Common myeloid progenitor, CD34-positive (primary cell): ENCODE results near the gene APOA5.

ENCODE experiments used
- CTCF ChIA-PET: fragments of 350-600 bp; sonication (Branson Sonifier 250); formaldehyde crosslinking; loops from one replicate; lab custom pipeline; 2021; ENCODE audit warnings: antibody characterized with exemption; lab: Charles Lee
- POLR2A ChIA-PET: fragments of 350-600 bp; sonication (Branson Sonifier 250); formaldehyde crosslinking; loops from one replicate; lab custom pipeline; 2021; ENCODE audit warnings: antibody characterized with exemption; lab: Charles Lee
- DNase-seq, 3 donors: peaks; one replicate each; pipeline versions ENCODE4 v3.0.0 to v3.0.0-alpha.2; 2013
- H3K27ac ChIP-seq, 2 experiments: 1 replicate in 1 of 2; 2 replicates in 1 of 2; pipeline ENCODE4 v1.7.0; 2013; ENCODE audit warnings: inconsistent platforms in 2 of 2, low read length in 2 of 2, mild to moderate bottlenecking in 2 of 2, low read depth in 1 of 2, moderate library complexity in 1 of 2; ENCODE audit not compliant: severe bottlenecking in 2 of 2, insufficient read depth in 1 of 2, poor library complexity in 1 of 2
- H3K27me3 ChIP-seq, 5 experiments: replicated peaks in 2 of 5; 1 replicate in 3 of 5; 2 replicates in 2 of 5; pipeline versions ENCODE4 v1.6.1 to v1.7.0; 2013; ENCODE audit warnings: low read length in 4 of 5, mild to moderate bottlenecking in 2 of 5, moderate library complexity in 2 of 5, inconsistent platforms in 1 of 5; ENCODE audit not compliant: insufficient read depth in 5 of 5, control insufficient read depth in 4 of 5
- H3K36me3 ChIP-seq, 4 experiments: 1 replicate in 2 of 4; 2 replicates in 2 of 4; pipeline versions ENCODE4 v1.6.1 to v1.7.0; 2013; ENCODE audit warnings: low read length in 3 of 4, control low read depth in 1 of 4, mild to moderate bottlenecking in 1 of 4; ENCODE audit not compliant: control insufficient read depth in 4 of 4, insufficient read depth in 4 of 4
- H3K4me1 ChIP-seq, 4 experiments: 1 replicate in 3 of 4; 2 replicates in 1 of 4; pipeline versions ENCODE4 v1.6.1 to v1.7.1; 2013; ENCODE audit warnings: low read length in 3 of 4, mild to moderate bottlenecking in 3 of 4, control low read depth in 1 of 4, inconsistent platforms in 1 of 4, moderate library complexity in 1 of 4; ENCODE audit not compliant: control insufficient read depth in 4 of 4, insufficient read depth in 4 of 4; ENCODE audit errors: control extremely low read depth in 1 of 4
- H3K4me3 ChIP-seq, 7 experiments: 1 replicate in 4 of 7; 2 replicates in 3 of 7; pipeline versions ENCODE4 v1.5.1 to v1.7.0; 2013; ENCODE audit warnings: mild to moderate bottlenecking in 7 of 7, low read length in 6 of 7, moderate library complexity in 6 of 7, inconsistent platforms in 2 of 7, low read depth in 2 of 7, control low read depth in 1 of 7; ENCODE audit not compliant: insufficient read depth in 4 of 7, control insufficient read depth in 1 of 7; ENCODE audit errors: extremely low read depth in 1 of 7
- H3K9me3 ChIP-seq, 5 experiments: 1 replicate in 4 of 5; 2 replicates in 1 of 5; pipeline versions ENCODE4 v1.6.1 to v1.7.1; 2013; ENCODE audit warnings: low read length in 4 of 5, mild to moderate bottlenecking in 2 of 5, inconsistent platforms in 1 of 5, low read depth in 1 of 5, moderate library complexity in 1 of 5; ENCODE audit not compliant: control insufficient read depth in 4 of 5, insufficient read depth in 2 of 5; ENCODE audit errors: control extremely low read depth in 1 of 5
- WGBS: methylation state at CpG from one replicate; pipeline ENCODE4 v1.1.5; 2013; ENCODE audit not compliant: insufficient coverage; 5-methylcytosine and 5-hydroxymethylcytosine counted together

The APOA5 gene

DNA sequence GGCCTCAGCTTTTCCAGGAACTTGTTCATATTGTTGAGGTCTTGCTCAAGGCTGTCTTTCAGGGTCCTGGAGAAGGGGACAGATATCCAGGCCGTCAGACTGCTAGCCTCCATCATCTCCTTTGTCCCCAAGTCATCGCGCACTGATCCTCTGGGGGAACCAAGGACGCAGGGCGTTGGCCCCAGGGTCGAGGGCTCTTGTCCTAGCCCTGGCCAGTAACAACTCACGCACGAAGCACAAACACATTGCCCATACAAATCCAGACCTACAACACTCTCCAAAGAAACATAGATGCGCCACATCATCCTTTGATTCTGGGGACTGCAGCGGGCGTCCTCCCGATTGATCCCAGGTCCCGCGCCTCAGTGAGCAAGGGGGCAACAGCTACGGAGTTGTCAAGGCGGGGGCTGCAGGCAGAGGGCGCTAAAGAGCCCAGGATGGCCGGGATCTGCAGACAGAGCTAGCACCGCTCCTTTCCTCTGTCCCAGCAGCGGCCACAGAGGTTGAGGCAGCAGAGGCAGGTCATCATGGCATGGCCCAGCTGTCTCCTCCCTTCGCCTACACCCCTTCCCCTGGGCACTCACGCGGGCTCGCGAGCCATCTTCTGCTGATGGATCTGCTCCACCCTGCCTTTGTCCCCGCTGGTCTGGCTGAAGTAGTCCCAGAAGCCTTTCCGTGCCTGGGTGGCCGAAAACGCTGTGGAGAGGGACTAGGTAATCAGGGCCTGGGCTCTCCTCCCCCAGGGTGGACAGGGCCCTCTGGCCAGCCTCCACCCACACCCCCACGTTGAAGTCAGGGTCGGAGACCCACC is 472 bp downstream of the APOA5 start:
- POLR2A ChIA-PET, result no interaction called here
- H3K27me3 ChIP-seq, result peaks cover 0 to 2% (median 0%) of the 10 kb centered on the region in 5 experiments
- 26% methylated on average over 26 of the region's 31 CpGs for WGBS
- CTCF ChIA-PET, result interaction anchor here (0.8 to 9.8 kb wide), 30 partner anchors 8 to 440 kb away, joined by 3 to 134 read pairs (median 5); partner anchors contain the start of genes APOA1 and APOA4
- no peak overlapping the region for H3K27ac ChIP-seq
- peak overlapping the region in 2 of 7 experiments; percentile 33 to 64 for H3K4me3 ChIP-seq
- peak; percentile 62 to 71 (median 67) for DNase-seq
- H3K9me3 ChIP-seq, result no peaks in the 10 kb centered on the region
- peaks cover 0 to 27% (median 21%) of the 10 kb centered on the region in 4 experiments for H3K4me1 ChIP-seq
- H3K36me3 ChIP-seq, result peaks cover 2 to 5% (median 2%) of the 10 kb centered on the region in 4 experiments

DNA sequence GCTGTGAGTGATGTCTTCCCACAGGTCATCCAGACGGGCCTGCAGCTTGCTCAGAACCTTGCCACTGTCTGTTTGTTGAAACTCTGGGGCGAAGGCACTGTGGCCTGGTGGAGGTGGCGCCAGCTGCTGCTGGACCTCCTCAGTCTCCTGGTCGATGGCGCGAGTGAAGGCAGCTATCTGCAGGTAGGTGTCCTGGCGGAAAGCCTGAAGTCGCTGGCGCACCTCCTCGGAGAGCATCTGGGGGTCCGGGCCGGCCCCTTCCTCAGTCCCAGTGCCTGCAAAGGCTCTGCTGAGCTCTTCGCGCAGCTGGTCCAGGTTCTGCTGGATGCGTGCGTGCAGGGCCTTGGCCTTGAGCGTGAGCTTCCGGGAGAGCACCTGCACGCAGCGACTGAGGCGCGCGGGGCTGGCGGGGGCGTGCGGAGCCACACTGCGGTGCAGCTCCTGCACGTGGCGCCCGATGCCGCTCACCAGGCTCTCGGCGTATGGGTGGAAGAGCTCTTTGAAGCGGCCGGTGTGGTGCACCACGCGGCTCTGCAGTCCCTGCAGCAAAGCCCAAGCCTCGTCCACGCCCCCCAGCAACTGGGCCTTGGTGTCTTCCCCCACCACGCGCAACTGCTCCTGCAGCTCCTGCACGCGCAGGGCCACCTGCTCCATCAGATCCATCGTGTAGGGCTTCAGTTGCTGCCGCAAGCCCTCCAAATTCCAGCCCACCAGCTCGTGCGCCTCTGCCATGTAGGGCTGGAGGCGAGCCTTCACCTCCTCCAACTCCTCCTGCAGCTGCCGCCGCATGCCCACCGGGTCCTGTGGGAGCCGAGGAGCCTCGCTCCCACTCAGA is 1.3 kb downstream of the APOA5 start:
- DNase-seq, result no peak
- Histone ChIP-seq H3K36me3 (peaks cover 6 to 14% (median 10%) of the 10 kb centered on the region in 4 experiments), H3K4me1 (peaks cover 0 to 27% (median 21%) of the 10 kb centered on the region in 4 experiments), H3K27me3 (peaks cover 0 to 2% (median 0%) of the 10 kb centered on the region in 5 experiments), H3K27ac (no peak overlapping the region), H3K4me3 (no peak overlapping the region), H3K9me3 (no peaks in the 10 kb centered on the region)
- POLR2A ChIA-PET, result interaction anchor here (1.4 kb wide), 1 partner anchor 309 kb away, joined by 3 read pairs; the partner anchor contains the start of gene SIK3
- CTCF ChIA-PET, result interaction anchor here (0.8 to 9.8 kb wide), 32 partner anchors 8 to 440 kb away, joined by 3 to 134 read pairs (median 6); partner anchors contain the start of genes APOA1, APOA4, APOC3 and PAFAH1B2
- 94% methylated on average over 51 of the region's 53 CpGs for WGBS

DNA sequence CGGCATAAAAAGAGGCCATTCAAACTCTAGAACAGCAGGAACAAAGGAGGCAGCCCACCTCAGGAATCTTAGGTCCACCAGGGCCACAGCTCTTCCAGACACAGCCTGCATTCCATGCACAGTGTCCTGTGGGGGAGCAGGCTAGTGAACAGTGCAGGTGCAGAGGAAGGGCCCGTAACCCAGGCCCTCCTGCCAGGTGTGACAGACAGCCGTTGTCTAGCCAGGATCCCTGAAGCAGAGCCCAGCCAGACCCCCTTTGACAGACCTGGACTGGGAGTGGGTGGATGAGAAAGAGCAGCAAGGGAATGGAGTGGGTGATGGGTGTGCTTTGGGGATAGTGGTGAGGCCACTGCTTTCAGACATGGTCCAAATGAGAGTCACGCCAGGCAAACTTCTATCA is 2.7 kb downstream of the APOA5 start:
- Histone ChIP-seq H3K9me3 (no peaks in the 10 kb centered on the region), H3K27ac (no peak overlapping the region), H3K4me1 (peaks cover 0 to 27% (median 21%) of the 10 kb centered on the region in 4 experiments), H3K36me3 (peaks cover 16 to 28% (median 22%) of the 10 kb centered on the region in 4 experiments), H3K27me3 (peaks cover 0 to 2% (median 0%) of the 10 kb centered on the region in 5 experiments), H3K4me3 (no peak overlapping the region)
- ChIA-PET CTCF (interaction anchor here (1.0 to 9.8 kb wide), 11 partner anchors 11 to 319 kb away, joined by 3 to 134 read pairs (median 8); partner anchors contain the start of genes APOA1 and APOC3), POLR2A (interaction anchor here (1.3 kb wide), 1 partner anchor 47 kb away, joined by 3 read pairs; no protein-coding TSS in a partner anchor)
- no peak for DNase-seq
- WGBS, result 93% methylated on average over 3 of the region's 4 CpGs

DNA sequence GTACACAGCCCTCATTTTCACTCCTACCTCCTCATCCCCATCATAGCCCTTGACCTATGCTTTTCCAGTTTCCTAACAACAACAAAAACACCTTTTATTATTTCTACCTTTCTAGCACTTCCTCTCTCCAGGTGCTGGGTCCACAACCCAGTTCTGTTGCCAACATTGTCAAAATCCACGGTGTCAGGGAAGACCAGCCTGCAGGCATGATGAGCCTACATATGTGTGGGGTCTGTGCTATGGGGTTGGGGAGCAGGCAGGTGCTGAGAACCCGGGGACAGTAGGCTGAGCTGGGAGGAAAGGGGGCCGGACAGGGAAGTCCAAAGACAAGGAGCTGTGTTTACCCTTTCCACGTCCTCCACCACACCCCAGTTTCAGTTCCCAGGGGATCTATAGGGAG is 3.1 kb downstream of the APOA5 start:
- H3K4me1 ChIP-seq, result peaks cover 0 to 27% (median 21%) of the 10 kb centered on the region in 4 experiments
- H3K27me3 ChIP-seq, result peaks cover 0 to 2% (median 0%) of the 10 kb centered on the region in 5 experiments

DNA sequence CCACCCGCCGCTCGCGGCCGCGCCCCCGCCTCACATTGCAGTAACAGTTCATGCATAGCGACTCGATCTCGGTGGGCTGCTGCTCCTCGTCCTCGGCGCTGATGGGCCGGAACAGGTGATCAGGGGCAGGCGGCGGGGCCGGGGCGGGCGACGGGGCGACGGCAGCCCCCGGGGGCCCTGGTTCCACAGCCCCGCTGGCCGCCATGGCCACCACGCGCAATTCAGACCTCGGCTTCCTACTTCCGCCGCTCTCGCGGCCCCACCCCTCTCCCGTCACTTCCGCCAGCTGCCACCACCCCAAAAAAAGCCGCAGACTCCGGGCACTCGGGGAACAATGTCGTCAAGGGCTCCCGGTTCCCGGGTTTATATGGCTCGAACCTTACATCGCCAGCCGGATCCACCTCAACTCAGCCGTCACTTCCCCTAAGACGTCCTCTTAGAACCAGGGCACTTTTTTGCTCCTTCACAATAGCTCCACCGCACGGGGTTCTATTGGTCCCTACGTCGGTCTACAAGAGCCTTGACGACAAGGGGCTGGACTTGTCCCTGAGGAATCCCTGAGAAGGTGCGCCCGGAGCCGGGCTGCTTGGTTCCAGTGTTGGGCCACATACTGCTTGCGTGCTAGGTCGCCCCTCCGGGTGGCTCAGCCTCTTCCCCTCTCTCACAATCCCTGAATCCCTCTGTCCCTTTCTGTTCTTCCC is 3.7 kb downstream of the APOA5 start, which contains the start of gene ZPR1:
ZPR1 (minus strand) TSS at position 238 of the 701 bp plus-strand sequence; CDS start at position 205, 33 bp downstream.
- H3K9me3 ChIP-seq, result no peaks in the 10 kb centered on the region
- ChIA-PET CTCF (interaction anchor here (1.1 to 9.8 kb wide), 11 partner anchors 12 to 458 kb away, joined by 3 to 134 read pairs (median 6); partner anchors contain the start of genes APOA1 and BUD13), POLR2A (interaction anchor here (0.6 to 1.5 kb wide), 3 partner anchors 15 to 48 kb away, joined by 3 to 6 read pairs (median 3); partner anchors contain the start of gene BUD13)
- peaks cover 18 to 38% (median 28%) of the 10 kb centered on the region in 4 experiments for H3K36me3 ChIP-seq
- H3K4me3 ChIP-seq, result peak within 1 kb of the TSS; percentile 76 to 93 (median 86)
- WGBS, result under 1% methylated on average over 45 of the region's 56 CpGs
- peak within 1 kb of the TSS; percentile 77 for H3K27ac ChIP-seq
- peaks cover 0 to 27% (median 21%) of the 10 kb centered on the region in 4 experiments for H3K4me1 ChIP-seq
- DNase-seq, result peak; percentile 75 to 83 (median 81)
- H3K27me3 ChIP-seq, result peaks cover 0 to 2% (median 0%) of the 10 kb centered on the region in 5 experiments

More for the DNA sequence above, 3.1 kb downstream of the APOA5 start:
- no CpG with 5 or more reads among the region's 4 CpGs for WGBS
- no peak for DNase-seq
- Histone ChIP-seq H3K36me3 (peaks cover 16 to 32% (median 24%) of the 10 kb centered on the region in 4 experiments), H3K4me3 (peak overlapping the region; percentile 76 to 93 (median 86)), H3K27ac (peak overlapping the region in 1 of 2 experiments; percentile 77), H3K9me3 (no peaks in the 10 kb centered on the region)
- ChIA-PET CTCF (interaction anchor here (1.1 to 9.8 kb wide), 9 partner anchors 12 to 320 kb away, joined by 3 to 134 read pairs (median 14); partner anchors contain the start of gene APOA1), POLR2A (interaction anchor here (0.6 to 1.3 kb wide), 2 partner anchors 17 to 47 kb away, joined by 3 read pairs; no protein-coding TSS in a partner anchor)
